ENCODE data around the gene EMID1.

- TF ChIP-seq POLR2A (IDR thresholded peaks at IDR 0.05) (no peak), CTCF (IDR thresholded peaks at IDR 0.05) (no peak), POLR2AphosphoS5 (IDR thresholded peaks at IDR 0.05) (no peak)
Measured at GRCh38 chr22:29260031-29260560, 54.4 kb downstream of the EMID1 start.
